ENCODE measurements around the gene ZBTB46. TPM values are rescaled to one million over a fixed set of nuclear protein-coding genes. Genes with fewer than 3 reads are reported as not detected.

Gene ZBTB46
- total RNA-seq, 1 experiment from 2014 or later, result 27.1 TPM

GRCh38 chr20:63834491-63834880 lies 3.4 kb upstream of the ZBTB46 start:
- Histone ChIP-seq H4K20me1 (ENCODE audit: control insufficient read depth, insufficient read depth, insufficient read length) (no peaks in the 10 kb centered on the region), H4K5ac (ENCODE audit: insufficient read length, low read depth, low read length) (no peak overlapping the region), H3K4ac (ENCODE audit: low read depth, low read length) (no peak overlapping the region), H4K91ac (ENCODE audit: insufficient read length, low read depth, low read length) (no peak overlapping the region), H3K56ac (ENCODE audit: insufficient read length, low read depth, low read length) (no peak overlapping the region), H3K18ac (ENCODE audit: insufficient read length, low read depth, low read length) (no peak overlapping the region), H2AK5ac (ENCODE audit: insufficient read length, low read length) (no peak overlapping the region), H2BK20ac (ENCODE audit: low read depth, low read length, poor library complexity, severe bottlenecking) (no peak overlapping the region), H3K79me1 (ENCODE audit: insufficient read depth, low read depth, low read length, poor library complexity, severe bottlenecking) (no peaks in the 10 kb centered on the region), H3K27ac (ENCODE audit: insufficient read length, low read depth, low read length) (no peak overlapping the region), H2BK15ac (ENCODE audit: low read depth, low read length) (no peak overlapping the region), H3K23me2 (ENCODE audit: insufficient read length, low read depth, low read length, poor library complexity, severe bottlenecking) (peaks cover 8% of the 10 kb centered on the region), H4K8ac (replicated peaks; ENCODE audit: insufficient read length, low read depth, low read length) (no peak overlapping the region), H3K27me3 (ENCODE audit: insufficient read depth, low read length) (peaks cover 1% of the 10 kb centered on the region; the same call in 1 of the 2 replicates), H3K14ac (ENCODE audit: insufficient read depth, low read length) (peak overlapping the region; percentile 67; the same call in 1 of the 2 replicates), H3K4me1 (ENCODE audit: insufficient read depth, low read length) (peaks cover under 1% of the 10 kb centered on the region; the same call in 1 of the 2 replicates), H2BK120ac (ENCODE audit: low read depth, low read length, poor library complexity, severe bottlenecking) (no peak overlapping the region), H3K9me3 (ENCODE audit: control insufficient read depth, low read depth, low read length) (no peaks in the 10 kb centered on the region), H3K4me2 (ENCODE audit: insufficient read depth, insufficient read length, low read length) (no peak overlapping the region), H3T11ph (ENCODE audit: low read length) (no peak overlapping the region), H2AFZ (ENCODE audit: low read length) (no peak overlapping the region), H3K79me2 (ENCODE audit: insufficient read depth, low read length) (no peaks in the 10 kb centered on the region), H2BK12ac (ENCODE audit: insufficient read length, low read depth, low read length) (peak overlapping the region; percentile 79), H3K23ac (ENCODE audit: insufficient read length, low read depth, low read length) (no peak overlapping the region), H2BK5ac (ENCODE audit: insufficient read length, low read length) (no peak overlapping the region), H3K9ac (ENCODE audit: extremely low read depth, insufficient read length, low read length) (no peak overlapping the region)
- no peaks in the 10 kb centered on the region for H3K36me3 Mint-ChIP-seq (ENCODE audit: insufficient read depth in 1 of 3, low read depth in 3 of 3)
- DNase-seq, result no peak
- no peak for TF ChIP-seq CTCF (conservative IDR thresholded peaks at IDR 0.05)
- peaks cover 27% of the 10 kb centered on the region for H3K27me3 Mint-ChIP-seq (ENCODE audit: low read depth)
- no peaks in the 10 kb centered on the region; a peak in 1 of 5 replicates for H3K9me3 Mint-ChIP-seq
- peak overlapping the region in 1 of 2 experiments; percentile 23; a peak in 1 of 5 replicates for H3K4me3 Mint-ChIP-seq
- peaks cover 14 to 36% of the 10 kb centered on the region in 2 experiments for H3K4me1 Mint-ChIP-seq
- no peak overlapping the region for H3K27ac Mint-ChIP-seq
- no CpG with 5 or more reads among the region's 9 CpGs for WGBS (ENCODE audit: extremely low coverage, insufficient read length, low lambda C conversion rate)
